Spleen (tissue), 11 donors: ENCODE measurements around the gene FAM107B. TPM values are rescaled to one million over a fixed set of nuclear protein-coding genes. Genes with fewer than 3 reads are reported as not detected.

Experiments used
- DNase-seq: peaks from one replicate; pipeline ENCODE4 v3.0.0-alpha.2; 2020
- H3K27ac ChIP-seq, 8 donors: fragments of 200-600 bp; sonication (generic) in 7 of 8; 1 replicate in 4 of 8; 2 replicates in 4 of 8; pipeline versions ENCODE4 v1.5.0 to v1.8.0; 2016 to 2021; ENCODE audit warnings: inconsistent platforms in 4 of 8, mild to moderate bottlenecking in 4 of 8, moderate library complexity in 1 of 8
- H3K27me3 ChIP-seq, 7 donors: fragments of 200-600 bp; sonication (generic) in 6 of 7; replicated peaks in 1 of 7; 1 replicate in 4 of 7; 2 replicates in 3 of 7; pipeline versions ENCODE4 v1.5.0 to v1.8.0; 2016 to 2021; ENCODE audit warnings: inconsistent platforms in 3 of 7, mild to moderate bottlenecking in 1 of 7
- H3K36me3 ChIP-seq, 6 donors: fragments of 200-600 bp; sonication (generic) in 5 of 6; 1 replicate in 4 of 6; 2 replicates in 2 of 6; pipeline versions ENCODE4 v1.5.0 to v1.8.0; 2016 to 2021; ENCODE audit warnings: inconsistent platforms in 2 of 6
- H3K4me1 ChIP-seq, 6 donors: fragments of 200-600 bp; sonication (generic) in 5 of 6; 1 replicate in 3 of 6; 2 replicates in 3 of 6; pipeline versions ENCODE4 v1.5.0 to v1.8.0; 2016 to 2021; ENCODE audit warnings: inconsistent platforms in 3 of 6
- H3K4me3 ChIP-seq, 8 donors: fragments of 200-600 bp; sonication (generic) in 7 of 8; 1 replicate in 4 of 8; 2 replicates in 4 of 8; pipeline versions ENCODE4 v1.5.0 to v1.8.0; 2016 to 2021; ENCODE audit warnings: inconsistent platforms in 4 of 8, mild to moderate bottlenecking in 4 of 8, moderate library complexity in 2 of 8
- H3K9me3 ChIP-seq, 8 donors: fragments of 200-600 bp; sonication (generic) in 7 of 8; 1 replicate in 4 of 8; 2 replicates in 4 of 8; pipeline versions ENCODE4 v1.5.0 to v1.8.0; 2016 to 2021; ENCODE audit warnings: inconsistent platforms in 4 of 8
- CTCF ChIP-seq, 11 experiments: fragments of 200-600 bp in 7 of 11; fragments of 450-650 bp in 4 of 11; sonication (generic) in 4 of 11; IDR thresholded peaks in 8 of 11; conservative IDR thresholded peaks in 3 of 11; 1 replicate in 7 of 11; 2 replicates in 4 of 11; pipeline versions ENCODE4 v1.4.0 to v1.8.0; 2016 to 2021; ENCODE audit warnings: antibody characterized with exemption in 11 of 11, inconsistent platforms in 4 of 11, mild to moderate bottlenecking in 1 of 11
- POLR2A ChIP-seq, 3 donors: fragments of 450-650 bp; IDR thresholded peaks; one replicate each; pipeline ENCODE4 v1.5.1; 2017; ENCODE audit warnings: antibody characterized with exemption in 3 of 3, mild to moderate bottlenecking in 1 of 3
- POLR2AphosphoS5 ChIP-seq, 3 donors: sonication (generic); formaldehyde crosslinking; IDR thresholded peaks; one replicate each; pipeline ENCODE4 v1.5.1; 2017; ENCODE audit warnings: antibody characterized with exemption in 3 of 3
- WGBS, 5 donors: extraction: QIAGEN DNeasy Blood & Tissue Kit in 3 of 5; methylation state at CpG; one replicate each; pipeline versions ENCODE4 v1.1.5 to v1.1.7; 2013 to 2018; 5-methylcytosine and 5-hydroxymethylcytosine counted together
- intact Hi-C: fragments of 100-400 bp; cut with DNase I; formaldehyde crosslinking; loops from one replicate; pipeline ENCODE4 v1.15.0; 2023; ENCODE audit warnings: low total_unique reads
- polyA plus RNA-seq, 3 donors: library from polyadenylated mRNA; stranded (reverse); fragments of 200-250 nt; gene quantifications; one replicate each; pipeline ENCODE4 v1.2.1, GENCODE V29; 2013
- total RNA-seq, 7 donors: library from RNA; depleted of rRNA in 3 of 7; stranded (reverse); fragments of >200 nt in 3 of 7; fragmentation: NEBNext Ultra II Directional in 4 of 7; extraction: Animal tissue kit (Norgen Biotek cat#: 25700) in 4 of 7; gene quantifications; one replicate each; pipeline versions ENCODE4 v1.1.0 to v1.2.1, GENCODE V29; 2016 to 2021
- donor health status: healthy with polysubstance abuse.
- donor health status: DM: no; HTN: no; CAD: no; lungs with moderate emphysema.
- donor health status: DM: no; HTN: no; CAD: no.
- donor health status: Bipolar disorder and iron deficiency.
- donor health status: healthy.
- donor health status: DM: no; HTN: no; CAD: no.
- donor health status: DM: yes; HTN: yes; CAD: no.

Gene FAM107B
- total and polyA plus RNA-seq, 10 donors = 40.1 to 115 (median 75.5) TPM

DNA sequence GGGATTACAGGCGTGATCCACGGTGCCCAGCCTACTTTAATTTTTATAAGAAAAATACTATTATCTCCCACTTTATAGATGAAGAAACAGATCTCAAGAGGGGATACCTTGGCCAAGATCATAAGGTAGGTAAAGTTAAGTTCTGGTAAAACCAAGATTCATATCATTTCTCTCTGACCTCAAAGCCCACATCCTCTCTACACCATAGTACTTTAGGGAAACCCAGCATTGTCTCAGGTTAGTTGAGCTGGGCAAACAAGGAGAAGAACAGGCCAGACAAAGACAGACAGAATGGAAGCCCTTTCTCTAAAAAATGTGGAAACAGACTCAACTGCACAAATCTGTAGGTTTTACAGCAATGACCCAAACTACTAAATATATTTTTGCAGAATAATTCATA lies 246.2 kb downstream of the FAM107B start:
- 78 to 98% (median 94%) methylated on average over 2 of the region's 2 CpGs for WGBS, 5 donors
- intact Hi-C loops = no loop called here
- H3K4me3 ChIP-seq = no peak overlapping the region

DNA sequence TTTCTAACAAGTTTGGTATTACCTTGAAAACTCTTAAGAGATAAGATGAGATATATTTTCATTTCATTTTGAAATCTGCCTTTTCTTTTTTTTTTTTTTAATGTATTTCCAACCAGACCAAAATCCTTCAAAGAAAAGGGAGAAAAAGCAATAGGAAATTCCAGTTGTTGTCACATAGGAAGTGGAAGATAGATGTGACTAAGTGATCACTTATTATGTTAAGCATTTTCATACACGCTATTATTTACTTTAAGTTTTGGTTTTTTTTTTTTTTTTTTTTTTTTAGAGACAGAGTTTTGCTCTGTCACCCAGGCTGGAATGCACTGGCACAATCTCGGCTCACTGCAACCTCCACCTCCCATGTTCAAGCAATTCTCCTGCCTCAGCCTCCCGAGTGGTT lies 246.8 kb downstream of the FAM107B start:
- Histone ChIP-seq H3K9me3 (no peaks in the 10 kb centered on the region), H3K27ac (no peak overlapping the region), H3K36me3 (peaks cover 2 to 84% (median 27%) of the 10 kb centered on the region in 6 donors), H3K27me3 (no peaks in the 10 kb centered on the region), H3K4me1 (peaks cover 0 to 96% (median 18%) of the 10 kb centered on the region in 6 donors), H3K4me3 (no peak overlapping the region)
- WGBS, 5 donors = 76 to 90% (median 86%) methylated on average over 3 of the region's 3 CpGs
- intact Hi-C loops = no loop called here
- no peak for DNase-seq
- TF ChIP-seq POLR2A (IDR thresholded peaks at IDR 0.05) = no peak
- TF ChIP-seq POLR2AphosphoS5 (IDR thresholded peaks at IDR 0.05) = no peak
- TF ChIP-seq CTCF (IDR thresholded peaks at IDR 0.05 in 8 of 11, conservative IDR thresholded peaks at IDR 0.05 in 3 of 11) = no peak

More for the DNA sequence above, 246.2 kb downstream of the FAM107B start:
- Histone ChIP-seq H3K36me3 (peaks cover 2 to 84% (median 30%) of the 10 kb centered on the region in 6 donors), H3K4me1 (peaks cover 0 to 96% (median 18%) of the 10 kb centered on the region in 6 donors), H3K27ac (peak overlapping the region in 1 of 8 donors; percentile 4), H3K9me3 (no peaks in the 10 kb centered on the region), H3K27me3 (no peaks in the 10 kb centered on the region)
- TF ChIP-seq CTCF (IDR thresholded peaks at IDR 0.05 in 8 of 11, conservative IDR thresholded peaks at IDR 0.05 in 3 of 11) = no peak
- TF ChIP-seq POLR2AphosphoS5 (IDR thresholded peaks at IDR 0.05) = no peak
- TF ChIP-seq POLR2A (IDR thresholded peaks at IDR 0.05) = no peak
- DNase-seq = no peak

GRCh38 chr10:14527134-14527844 lies 247.4 kb downstream of the FAM107B start:
- TF ChIP-seq POLR2A (IDR thresholded peaks at IDR 0.05) = no peak
- TF ChIP-seq CTCF (IDR thresholded peaks at IDR 0.05 in 8 of 11, conservative IDR thresholded peaks at IDR 0.05 in 3 of 11) = no peak
- intact Hi-C loops = no loop called here
- Histone ChIP-seq H3K27me3 (no peaks in the 10 kb centered on the region), H3K9me3 (no peaks in the 10 kb centered on the region), H3K36me3 (peaks cover 2 to 85% (median 27%) of the 10 kb centered on the region in 6 donors), H3K4me1 (peaks cover 0 to 91% (median 15%) of the 10 kb centered on the region in 6 donors), H3K27ac (no peak overlapping the region), H3K4me3 (no peak overlapping the region)
- DNase-seq = no peak
- WGBS, 5 donors = 87 to 94% (median 89%) methylated on average over 3 of the region's 3 CpGs

DNA sequence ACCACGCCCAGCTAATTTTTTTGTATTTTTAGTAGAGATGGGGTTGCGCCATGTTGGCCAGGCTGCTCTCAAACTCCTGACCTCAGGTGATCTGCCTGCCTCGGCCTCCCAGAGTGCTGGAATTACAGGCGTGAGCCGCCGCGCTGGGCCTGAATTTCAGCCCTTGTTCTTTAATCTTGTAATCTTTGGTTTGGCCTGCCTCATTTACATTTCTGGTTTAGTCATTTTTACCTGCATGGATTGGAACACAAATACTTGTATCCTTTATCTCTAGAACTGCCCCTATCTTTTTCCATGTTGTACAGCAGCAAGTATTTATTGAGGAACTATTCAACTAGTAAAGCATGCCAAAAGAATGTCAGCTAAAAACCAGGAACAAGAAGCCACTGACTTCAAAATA lies 248.4 kb downstream of the FAM107B start:
- Histone ChIP-seq H3K4me1 (peaks cover 0 to 82% (median 11%) of the 10 kb centered on the region in 6 donors), H3K9me3 (no peaks in the 10 kb centered on the region), H3K27ac (no peak overlapping the region), H3K27me3 (no peaks in the 10 kb centered on the region), H3K4me3 (no peak overlapping the region), H3K36me3 (peaks cover 2 to 86% (median 33%) of the 10 kb centered on the region in 6 donors)
- TF ChIP-seq CTCF (IDR thresholded peaks at IDR 0.05 in 8 of 11, conservative IDR thresholded peaks at IDR 0.05 in 3 of 11) (no peak), POLR2A (IDR thresholded peaks at IDR 0.05) (no peak), POLR2AphosphoS5 (IDR thresholded peaks at IDR 0.05) (no peak)
- 89 to 96% (median 94%) methylated on average over 7 of the region's 7 CpGs for WGBS, 5 donors
- no peak for DNase-seq
- intact Hi-C loops = no loop called here
